Left ventricle myocardium inferior (tissue), 1 donor: Measurements from ENCODE around the gene CHURC1. TPM values are rescaled to one million over a fixed set of nuclear protein-coding genes. Genes with fewer than 3 reads are reported as not detected.

Source experiments
- DNase-seq: peaks from one replicate; pipeline ENCODE4 v3.0.0-alpha.2; 2020
- H3K27ac ChIP-seq: fragments of 200-600 bp; replicated peaks from 2 replicates; pipeline ENCODE4 v1.8.0; 2021
- H3K27me3 ChIP-seq: fragments of 200-600 bp; 2 replicates; pipeline ENCODE4 v1.8.0; 2021; ENCODE audit warnings: low read depth
- H3K36me3 ChIP-seq: fragments of 200-600 bp; 2 replicates; pipeline ENCODE4 v1.8.0; 2021
- H3K4me1 ChIP-seq: fragments of 200-600 bp; 2 replicates; pipeline ENCODE4 v1.8.0; 2021
- H3K4me3 ChIP-seq: fragments of 200-600 bp; 2 replicates; pipeline ENCODE4 v1.8.0; 2021; ENCODE audit warnings: mild to moderate bottlenecking, moderate library complexity
- H3K9me3 ChIP-seq: fragments of 200-600 bp; replicated peaks from 2 replicates; pipeline ENCODE4 v1.8.0; 2021
- CTCF ChIP-seq: fragments of 200-600 bp; IDR thresholded peaks from 2 replicates; pipeline ENCODE4 v1.8.0; 2021; ENCODE audit warnings: antibody characterized with exemption, mild to moderate bottlenecking, borderline replicate concordance
- intact Hi-C: fragments of 100-400 bp; cut with micrococcal nuclease; formaldehyde crosslinking; loops from one replicate; pipeline ENCODE4 v1.11.0; 2022
- total RNA-seq: library from RNA; stranded (reverse); fragmentation: NEBNext Ultra II Directional; extraction: Animal tissue kit (Norgen Biotek cat#: 25700); gene quantifications from one replicate; pipeline ENCODE4 v1.2.1, GENCODE V29; 2021
- donor health status: DM: no; HTN: yes; CAD: no; lungs with severe emphysema.

The CHURC1 gene
- total RNA-seq, 1 donor from 2014 or later, result 89.8 TPM

GRCh38 chr14:64868841-64869240, 45.4 kb upstream of the CHURC1 start:
- intact Hi-C loops, result no loop called here
- H3K27me3 ChIP-seq, result peaks cover 10% of the 10 kb centered on the region
- H3K9me3 ChIP-seq, result no peaks in the 10 kb centered on the region
- TF ChIP-seq CTCF, result no peak
- no peaks in the 10 kb centered on the region for H3K36me3 ChIP-seq
- H3K4me3 ChIP-seq, result no peak overlapping the region
- no peak overlapping the region for H3K27ac ChIP-seq
- peaks cover 41% of the 10 kb centered on the region for H3K4me1 ChIP-seq
- no peak for DNase-seq

- no peak for DNase-seq
- Histone ChIP-seq H3K4me3 (no peak overlapping the region), H3K27me3 (peaks cover 11% of the 10 kb centered on the region), H3K4me1 (peaks cover 45% of the 10 kb centered on the region), H3K9me3 (no peaks in the 10 kb centered on the region), H3K27ac (no peak overlapping the region), H3K36me3 (no peaks in the 10 kb centered on the region)
- intact Hi-C loops, result no loop called here
- TF ChIP-seq CTCF, result no peak
Measured at GRCh38 chr14:64870160-64870559, 44.1 kb upstream of the CHURC1 start.

GRCh38 chr14:64871344-64871743, 42.9 kb upstream of the CHURC1 start:
- Histone ChIP-seq H3K27ac (no peak overlapping the region), H3K4me3 (no peak overlapping the region), H3K27me3 (peaks cover 20% of the 10 kb centered on the region), H3K36me3 (no peaks in the 10 kb centered on the region), H3K9me3 (no peaks in the 10 kb centered on the region), H3K4me1 (peaks cover 45% of the 10 kb centered on the region)
- DNase-seq, result no peak
- intact Hi-C loops, result no loop called here
- no peak for TF ChIP-seq CTCF

- Histone ChIP-seq H3K9me3 (no peaks in the 10 kb centered on the region), H3K27me3 (peaks cover 22% of the 10 kb centered on the region), H3K36me3 (no peaks in the 10 kb centered on the region), H3K27ac (no peak overlapping the region), H3K4me3 (no peak overlapping the region), H3K4me1 (peaks cover 47% of the 10 kb centered on the region)
- DNase-seq, result no peak
- intact Hi-C loops, result no loop called here
- TF ChIP-seq CTCF, result no peak
Measured at GRCh38 chr14:64873506-64874219, 40.6 kb upstream of the CHURC1 start.

- peaks cover 53% of the 10 kb centered on the region for H3K4me1 ChIP-seq
- DNase-seq, result no peak
- TF ChIP-seq CTCF, result no peak
- intact Hi-C loops, result no loop called here
- H3K4me3 ChIP-seq, result no peak overlapping the region
- H3K9me3 ChIP-seq, result no peaks in the 10 kb centered on the region
- no peak overlapping the region for H3K27ac ChIP-seq
- H3K27me3 ChIP-seq, result peaks cover 39% of the 10 kb centered on the region
- H3K36me3 ChIP-seq, result no peaks in the 10 kb centered on the region
Measured at GRCh38 chr14:64875350-64875749, 38.9 kb upstream of the CHURC1 start.
